Thyroid gland (tissue), 4 donors: Measurements from ENCODE around the gene INF2.

Source experiments
- CTCF ChIP-seq, 6 experiments: fragments of 200-600 bp in 3 of 6; fragments of 450-650 bp in 3 of 6; sonication (generic) in 3 of 6; IDR thresholded peaks; one replicate each; pipeline ENCODE4 v1.5.1; 2016 to 2019; ENCODE audit warnings: antibody characterized with exemption in 6 of 6, mild to moderate bottlenecking in 2 of 6, inconsistent platforms in 1 of 6, moderate library complexity in 1 of 6
- POLR2A ChIP-seq, 2 donors: fragments of 450-650 bp; IDR thresholded peaks; one replicate each; pipeline ENCODE4 v1.6.1; 2017; ENCODE audit warnings: antibody characterized with exemption in 2 of 2, mild to moderate bottlenecking in 2 of 2, moderate library complexity in 1 of 2

GRCh38 chr14:104680056-104680805, 9.2 kb upstream of the INF2 start:
- no peak for TF ChIP-seq CTCF (IDR thresholded peaks at IDR 0.05)
- no peak for TF ChIP-seq POLR2A (IDR thresholded peaks at IDR 0.05)
